Brain microvascular endothelial cell (primary cell): ENCODE data around the gene HTR4.

Source experiments
- DNase-seq: peaks from one replicate; pipeline ENCODE4 v3.0.0-alpha.2; 2020
- H3K27ac ChIP-seq: fragments of 250-450 bp; sonication (Bioruptor Pico); 2 replicates; pipeline ENCODE4 v1.5.1; 2020; ENCODE audit warnings: mild to moderate bottlenecking, moderate library complexity
- H3K27me3 ChIP-seq: fragments of 250-450 bp; sonication (Bioruptor Pico); replicated peaks from 2 replicates; pipeline ENCODE4 v1.5.1; 2020; ENCODE audit warnings: mild to moderate bottlenecking
- H3K36me3 ChIP-seq: fragments of 250-450 bp; sonication (Bioruptor Pico); replicated peaks from 2 replicates; pipeline ENCODE4 v1.5.1; 2020; ENCODE audit warnings: mild to moderate bottlenecking
- H3K4me3 ChIP-seq: 2 replicates; pipeline ENCODE4 v1.5.1; 2011; ENCODE audit warnings: low read depth, mild to moderate bottlenecking, control low read depth, low read length, moderate library complexity
- CTCF ChIP-seq: IDR thresholded peaks from 2 replicates; pipeline ENCODE4 v1.5.1; 2011; ENCODE audit warnings: low read depth, mild to moderate bottlenecking, moderate library complexity, low read length, control low read depth, inconsistent platforms; ENCODE audit errors: missing control alignments
- in situ Hi-C: cut with HindIII; loops from 2 replicates; pipeline ENCODE4 v1.10.0; 2017; ENCODE audit warnings: low sequenced_read_pairs, low pct_ligation_motif_present

Gene HTR4

GRCh38 chr5:148486456-148486855, 167.9 kb downstream of the HTR4 start:
- H3K27ac ChIP-seq: no peak overlapping the region
- H3K27me3 ChIP-seq: no peaks in the 10 kb centered on the region
- H3K36me3 ChIP-seq: no peaks in the 10 kb centered on the region
- no peak for TF ChIP-seq CTCF
- DNase-seq: no peak
- no peak overlapping the region for H3K4me3 ChIP-seq
- in situ Hi-C loops: no loop called here

GRCh38 chr5:148484651-148485050, 169.7 kb downstream of the HTR4 start:
- Histone ChIP-seq H3K27ac (no peak overlapping the region), H3K27me3 (no peaks in the 10 kb centered on the region), H3K36me3 (no peaks in the 10 kb centered on the region), H3K4me3 (no peak overlapping the region)
- no peak for TF ChIP-seq CTCF
- in situ Hi-C loops: no loop called here
- DNase-seq: no peak

- no peaks in the 10 kb centered on the region for H3K36me3 ChIP-seq
- no peak for TF ChIP-seq CTCF
- in situ Hi-C loops: no loop called here
- H3K4me3 ChIP-seq: no peak overlapping the region
- no peaks in the 10 kb centered on the region for H3K27me3 ChIP-seq
- H3K27ac ChIP-seq: no peak overlapping the region
- DNase-seq: no peak
These were observed 170.6 kb downstream of the HTR4 start for GRCh38 chr5:148483750-148484149.

GRCh38 chr5:148482697-148483462, 171.4 kb downstream of the HTR4 start:
- no peaks in the 10 kb centered on the region for H3K36me3 ChIP-seq
- H3K27ac ChIP-seq: no peak overlapping the region
- H3K27me3 ChIP-seq: no peaks in the 10 kb centered on the region
- H3K4me3 ChIP-seq: no peak overlapping the region
- peak; percentile 89 for TF ChIP-seq CTCF
- peak; percentile 25 for DNase-seq
- in situ Hi-C loops: no loop called here

- Histone ChIP-seq H3K4me3 (no peak overlapping the region), H3K36me3 (no peaks in the 10 kb centered on the region), H3K27ac (no peak overlapping the region), H3K27me3 (no peaks in the 10 kb centered on the region)
- no peak for DNase-seq
- in situ Hi-C loops: no loop called here
- no peak for TF ChIP-seq CTCF
These were observed 172.1 kb downstream of the HTR4 start for GRCh38 chr5:148482196-148482595.

- Histone ChIP-seq H3K36me3 (no peaks in the 10 kb centered on the region), H3K27me3 (no peaks in the 10 kb centered on the region), H3K4me3 (no peak overlapping the region), H3K27ac (no peak overlapping the region)
- in situ Hi-C loops: no loop called here
- DNase-seq: no peak
- no peak for TF ChIP-seq CTCF
These were observed 176.9 kb downstream of the HTR4 start for GRCh38 chr5:148477429-148477828.
